B cell (primary cell): ENCODE data around the gene MPST.

Source experiments
- EZH2 ChIP-seq: IDR thresholded peaks from 2 replicates; pipeline ENCODE4 v1.6.1; 2012; ENCODE audit warnings: borderline replicate concordance, low read depth, mild to moderate bottlenecking, moderate library complexity, low read length; ENCODE audit not compliant: insufficient read depth, poor library complexity, severe bottlenecking
- TF ChIP-seq, protein P1 (sequence below): fragments of 200-600 bp; IDR thresholded peaks from one replicate; pipeline ENCODE4 v1.8.0; 2022; ENCODE audit warnings: antibody characterized with exemption, mild to moderate bottlenecking

DNA sequence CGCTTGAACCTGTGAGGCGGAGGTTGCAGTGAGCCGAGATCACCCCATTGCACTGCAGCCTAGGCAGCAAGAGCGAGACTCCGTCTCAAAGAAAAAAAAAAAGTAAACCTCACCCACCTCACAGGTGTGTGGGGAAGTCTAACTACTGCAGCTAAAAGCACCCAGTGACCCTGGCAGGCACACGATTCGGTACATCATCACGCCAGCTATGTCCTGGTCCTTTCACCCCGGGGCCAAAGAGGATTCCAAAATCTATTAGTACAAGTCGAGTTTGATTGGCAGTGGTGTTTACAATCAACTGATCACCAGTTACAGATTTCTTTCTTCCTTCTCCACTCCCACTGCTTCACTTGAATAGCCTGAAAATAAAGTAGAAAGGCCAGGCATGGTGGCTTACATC, 6.6 kb upstream of the MPST start:
- TF ChIP-seq, protein P1, sequence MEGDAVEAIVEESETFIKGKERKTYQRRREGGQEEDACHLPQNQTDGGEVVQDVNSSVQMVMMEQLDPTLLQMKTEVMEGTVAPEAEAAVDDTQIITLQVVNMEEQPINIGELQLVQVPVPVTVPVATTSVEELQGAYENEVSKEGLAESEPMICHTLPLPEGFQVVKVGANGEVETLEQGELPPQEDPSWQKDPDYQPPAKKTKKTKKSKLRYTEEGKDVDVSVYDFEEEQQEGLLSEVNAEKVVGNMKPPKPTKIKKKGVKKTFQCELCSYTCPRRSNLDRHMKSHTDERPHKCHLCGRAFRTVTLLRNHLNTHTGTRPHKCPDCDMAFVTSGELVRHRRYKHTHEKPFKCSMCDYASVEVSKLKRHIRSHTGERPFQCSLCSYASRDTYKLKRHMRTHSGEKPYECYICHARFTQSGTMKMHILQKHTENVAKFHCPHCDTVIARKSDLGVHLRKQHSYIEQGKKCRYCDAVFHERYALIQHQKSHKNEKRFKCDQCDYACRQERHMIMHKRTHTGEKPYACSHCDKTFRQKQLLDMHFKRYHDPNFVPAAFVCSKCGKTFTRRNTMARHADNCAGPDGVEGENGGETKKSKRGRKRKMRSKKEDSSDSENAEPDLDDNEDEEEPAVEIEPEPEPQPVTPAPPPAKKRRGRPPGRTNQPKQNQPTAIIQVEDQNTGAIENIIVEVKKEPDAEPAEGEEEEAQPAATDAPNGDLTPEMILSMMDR = no peak
- no peak for TF ChIP-seq EZH2
